GM19043 (cell line): ENCODE measurements around the gene GGT7.

Source experiments
- ATAC-seq: cut with Tn5 transposase; IDR thresholded peaks from one replicate; pipeline ENCODE4 v1.9.1; 2021; ENCODE audit warnings: low read depth; ENCODE audit not compliant: unreplicated experiment

GGT7 gene

GRCh38 chr20:34797012-34797995 is 75.4 kb downstream of the GGT7 start:
- ATAC-seq = no peak
